HTR-8/SVneo (cell line): ENCODE measurements around the gene EXOC3L1.
A peak's percentile ranks its signal among the peaks of the same experiment; 100 is the strongest.

Experiments
- DNase-seq: peaks from one replicate; pipeline ENCODE4 v3.0.0; 2011; ENCODE audit warnings: low spot score, mixed read lengths; ENCODE audit not compliant: insufficient read length
- FAIRE-seq: peaks from 2 replicates; lab custom pipeline; 2011; peaks lifted over from hg19 to GRCh38; lab: Jason Lieb, UNC

Gene EXOC3L1

GRCh38 chr16:67199808-67200198, 9.9 kb upstream of the EXOC3L1 start:
- FAIRE-seq: no peak
- no peak for DNase-seq

- no peak for FAIRE-seq
These were observed 9.3 kb upstream of the EXOC3L1 start, which contains the start of gene ELMO3 for GRCh38 chr16:67199011-67199807. Gene ELMO3, plus strand, starts transcription at chr16:67199131. Its CDS starts 196 bp downstream, at chr16:67199327.

GRCh38 chr16:67198238-67198734, 8.3 kb upstream of the EXOC3L1 start:
- FAIRE-seq: no peak

More at GRCh38 chr16:67199011-67199807, 9.3 kb upstream of the EXOC3L1 start, which contains the start of gene ELMO3:
- no peak for DNase-seq

GRCh38 chr16:67197704-67198103, 7.8 kb upstream of the EXOC3L1 start:
- DNase-seq (no peak), FAIRE-seq (no peak)

More at GRCh38 chr16:67198238-67198734, 8.3 kb upstream of the EXOC3L1 start:
- DNase-seq: no peak

GRCh38 chr16:67196881-67197280, 6.9 kb upstream of the EXOC3L1 start:
- no peak for DNase-seq
- FAIRE-seq: no peak

- DNase-seq (no peak), FAIRE-seq (no peak)
These were observed 5.7 kb upstream of the EXOC3L1 start for GRCh38 chr16:67195676-67196075.

- no peak for FAIRE-seq
- no peak for DNase-seq
These were observed 4.3 kb upstream of the EXOC3L1 start for GRCh38 chr16:67194260-67194659.

- DNase-seq (no peak), FAIRE-seq (no peak)
These were observed 3.6 kb upstream of the EXOC3L1 start for GRCh38 chr16:67193536-67193935.

GRCh38 chr16:67192781-67193361, 2.9 kb upstream of the EXOC3L1 start:
- DNase-seq (no peak), FAIRE-seq (no peak)

- DNase-seq (peak; percentile 94), FAIRE-seq (peak; percentile 99)
These were observed 2.2 kb upstream of the EXOC3L1 start, which contains the start of gene E2F4 for GRCh38 chr16:67191995-67192681. Gene E2F4, plus strand, starts transcription at chr16:67192155. Its CDS starts 73 bp downstream, at chr16:67192228.

- DNase-seq (no peak), FAIRE-seq (peak; percentile 77)
These were observed 1.6 kb upstream of the EXOC3L1 start for GRCh38 chr16:67191411-67191994.

GRCh38 chr16:67190448-67191399, 788 bp upstream of the EXOC3L1 start:
- DNase-seq (no peak), FAIRE-seq (no peak)

GRCh38 chr16:67188798-67189197, 1.1 kb downstream of the EXOC3L1 start:
- DNase-seq (no peak), FAIRE-seq (no peak)

GRCh38 chr16:67188323-67188722, 1.6 kb downstream of the EXOC3L1 start:
- no peak for FAIRE-seq
- DNase-seq: no peak

GRCh38 chr16:67187175-67187890, 2.6 kb downstream of the EXOC3L1 start:
- DNase-seq (no peak), FAIRE-seq (no peak)

GRCh38 chr16:67186550-67186950, 3.4 kb downstream of the EXOC3L1 start:
- DNase-seq: no peak

GRCh38 chr16:67185651-67186134, 4.2 kb downstream of the EXOC3L1 start:
- FAIRE-seq: no peak
- no peak for DNase-seq

More at GRCh38 chr16:67186550-67186950, 3.4 kb downstream of the EXOC3L1 start:
- FAIRE-seq: peak; percentile 84

- peak; percentile 79 for DNase-seq
- FAIRE-seq: peak; percentile 98
These were observed 4.8 kb downstream of the EXOC3L1 start for GRCh38 chr16:67184995-67185650.
